Endothelial cell of umbilical vein (primary cell): ENCODE measurements around the gene PYCR2.

Experiments
- CTCF ChIP-seq, 2 donors: IDR thresholded peaks; 1 replicate in 1 of 2; 2 replicates in 1 of 2; pipeline ENCODE4 v1.5.1; 2011; ENCODE audit warnings: low read length in 2 of 2, mild to moderate bottlenecking in 2 of 2, moderate library complexity in 2 of 2, control low read depth in 1 of 2, inconsistent platforms in 1 of 2, low read depth in 1 of 2; ENCODE audit not compliant: insufficient read depth in 1 of 2; ENCODE audit errors: extremely low read depth in 1 of 2
- EZH2 ChIP-seq: IDR thresholded peaks from 2 replicates; pipeline ENCODE4 v1.6.1; 2012; ENCODE audit warnings: borderline replicate concordance, low read depth, mild to moderate bottlenecking, moderate library complexity, low read length, inconsistent platforms; ENCODE audit not compliant: severe bottlenecking
- POLR2A ChIP-seq: IDR thresholded peaks from 2 replicates; pipeline ENCODE4 v1.6.1; 2012; ENCODE audit warnings: low read depth, mild to moderate bottlenecking, control low read depth, low read length

- TF ChIP-seq POLR2A (no peak), CTCF (IDR thresholded peaks at IDR 0.05; ENCODE audit: extremely low read depth in 1 of 2, insufficient read depth in 1 of 2, low read depth in 1 of 2, low read length in 2 of 2) (no peak), EZH2 (no peak)
Measured at GRCh38 chr1:225934711-225935110, 10.7 kb upstream of the PYCR2 start.
